T1000 (cell line): ENCODE measurements around the gene SHISAL2A.
A peak's percentile ranks its signal among the peaks of the same experiment; 100 is the strongest.
"Not testable (repeated sequence)": the region's sequence is repeated elsewhere in the genome, so short reads cannot be mapped to it uniquely, and the experiment has no call there.

Experiments used
- DNase-seq: peaks from one replicate; lab custom pipeline; 2025; ENCODE audit warnings: mixed read lengths; lab: John Stamatoyannopoulos, UW

Gene SHISAL2A

DNA sequence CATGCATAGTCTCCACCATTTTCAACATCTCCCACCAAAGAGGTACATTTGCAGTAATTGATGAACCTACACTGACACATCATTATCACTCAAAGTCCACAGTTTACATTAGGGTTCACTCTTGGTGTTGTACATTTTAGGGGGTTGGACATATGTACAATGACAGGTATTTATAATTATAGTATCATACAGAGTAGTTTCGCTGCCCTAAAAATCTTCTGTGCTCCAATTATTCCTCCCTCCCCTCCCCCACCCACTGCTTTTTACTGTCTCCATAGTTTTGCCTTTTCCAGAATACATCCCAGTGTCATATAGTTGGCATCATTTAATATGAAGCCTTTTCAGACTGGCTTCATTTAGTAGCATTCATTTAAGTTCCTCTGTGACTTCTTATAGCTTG lies 51.6 kb downstream of the SHISAL2A start:
- DNase-seq = no peak

DNA sequence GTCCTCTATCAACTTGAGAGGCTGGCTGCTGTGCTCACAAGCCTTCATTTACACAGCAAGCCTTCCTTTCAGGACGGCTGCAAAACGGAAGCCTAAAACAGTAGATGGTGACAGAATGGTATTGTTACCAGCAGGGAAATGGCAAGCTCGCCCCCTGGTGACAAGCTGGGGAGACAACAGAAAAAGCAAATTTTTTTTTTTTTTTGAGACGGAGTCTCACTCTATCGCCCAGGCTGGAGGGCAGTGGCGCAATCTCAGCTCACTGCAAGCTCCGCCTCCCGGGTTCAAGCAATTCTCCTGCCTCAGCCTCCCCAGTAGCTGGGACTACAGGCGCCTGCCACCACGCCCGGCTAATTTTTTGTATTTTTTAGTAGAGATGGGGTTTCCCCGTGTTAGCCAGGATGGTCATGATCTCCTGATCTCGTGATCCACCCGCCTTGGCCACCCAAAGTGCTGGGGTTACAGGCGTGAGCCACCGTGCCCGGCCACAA lies 53.3 kb downstream of the SHISAL2A start:
- peak; percentile 53 for DNase-seq

DNA sequence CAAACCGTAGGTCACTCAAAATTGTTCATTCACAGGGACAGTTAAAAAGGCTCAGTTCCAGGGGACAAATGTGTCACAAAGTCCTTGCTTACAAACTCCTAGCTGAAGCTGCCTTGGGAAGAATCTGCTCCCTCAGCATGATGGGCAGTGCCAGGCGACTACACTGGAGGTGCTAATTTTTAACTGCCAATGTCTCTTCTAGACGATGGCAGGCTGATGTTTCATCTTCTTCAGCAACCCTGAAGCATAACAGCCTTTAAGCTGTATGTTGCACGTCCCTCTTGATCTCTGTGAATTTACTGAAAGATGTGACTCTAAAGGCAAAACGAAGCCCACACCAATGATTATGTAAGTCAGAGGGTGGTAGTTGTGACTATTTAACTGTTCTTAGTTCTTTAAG lies 53.9 kb downstream of the SHISAL2A start:
- DNase-seq = no peak

GRCh38 chr1:52691821-52692220 lies 58.9 kb downstream of the SHISAL2A start:
- no peak for DNase-seq

DNA sequence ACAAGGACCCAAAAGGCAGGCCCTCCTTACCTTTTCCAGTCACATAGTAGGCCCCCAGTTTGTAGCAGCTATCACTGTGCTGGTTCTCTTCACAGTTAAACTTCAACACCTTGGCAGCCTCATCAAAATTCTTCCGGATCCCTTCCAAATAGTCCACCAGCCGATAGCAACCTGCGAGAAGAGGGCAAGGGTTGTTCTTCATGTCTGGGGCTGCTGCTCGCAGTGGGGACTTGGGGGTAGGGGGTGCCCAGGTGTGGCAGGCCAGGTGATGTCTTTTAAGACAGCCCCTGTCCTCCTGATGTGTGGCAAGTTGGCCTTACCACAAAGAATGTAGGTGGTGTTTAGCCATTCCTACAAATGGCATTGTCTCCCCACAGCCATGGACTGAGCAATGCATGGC lies 59.7 kb downstream of the SHISAL2A start:
- DNase-seq = no peak

GRCh38 chr1:52693351-52693750 lies 60.4 kb downstream of the SHISAL2A start:
- not testable (repeated sequence) for DNase-seq

- DNase-seq = no peak
These were observed 60.9 kb downstream of the SHISAL2A start for GRCh38 chr1:52693843-52694242.

GRCh38 chr1:52695627-52696026 lies 62.7 kb downstream of the SHISAL2A start:
- no peak for DNase-seq

- peak; percentile 75 for DNase-seq
These were observed 65.1 kb downstream of the SHISAL2A start, which contains the start of gene COA7 for GRCh38 chr1:52697795-52698674. Gene COA7 (minus strand): TSS chr1:52698347. CDS start chr1:52698326, 21 bp downstream.

- peak; percentile 89 for DNase-seq
These were observed 70.2 kb downstream of the SHISAL2A start for GRCh38 chr1:52702886-52703787.

GRCh38 chr1:52706136-52706670 lies 73.2 kb downstream of the SHISAL2A start:
- DNase-seq = no peak
